Measurements from ENCODE around the gene LRIT2.

DNA sequence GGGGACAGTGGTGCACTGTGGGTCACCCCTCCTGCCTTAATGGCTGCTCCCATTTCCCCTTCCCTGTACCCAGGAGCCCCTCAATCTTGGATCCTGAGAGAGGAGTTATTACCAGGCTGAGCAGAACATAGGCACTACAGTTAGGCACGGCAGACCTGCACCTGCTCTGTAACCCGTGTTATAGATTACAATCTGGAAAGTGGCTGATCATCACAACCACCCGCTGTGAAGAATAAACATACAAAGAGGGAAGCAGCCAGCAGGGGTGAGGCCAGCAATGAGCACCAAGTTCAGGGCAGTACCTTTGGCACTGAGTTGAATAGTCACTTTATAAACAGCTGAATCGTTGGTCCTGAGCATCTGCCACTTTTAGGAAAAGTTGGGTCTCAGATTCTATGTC, 29.3 kb downstream of the LRIT2 start:
- no peak for TF ChIP-seq CTCF (IDR thresholded peaks at IDR 0.05)
- no peak for TF ChIP-seq EZH2 (IDR thresholded peaks at IDR 0.05)
- no peak for TF ChIP-seq EZH2phosphoT487 (IDR thresholded peaks at IDR 0.05)

All from neural progenitor cell (in vitro differentiated cells).